SK-N-SH (cell line): ENCODE data around the gene EEFSEC. TPM values are rescaled to one million over a fixed set of nuclear protein-coding genes. Genes with fewer than 3 reads are reported as not detected.

ENCODE experiments used
- CTCF ChIA-PET: fragments of 300-600, 350-600 bp; formaldehyde crosslinking; extraction: SDS; loops from one replicate; lab custom pipeline; 2021; lab: Yijun Ruan, JAX
- POLR2A ChIA-PET: fragments of 350-600 bp; sonication (Branson Sonifier 250); formaldehyde crosslinking; extraction: SDS; loops from one replicate; lab custom pipeline; 2020; ENCODE audit warnings: antibody characterized with exemption, inconsistent platforms; lab: Yijun Ruan, JAX
- DNase-seq: peaks from one replicate; pipeline ENCODE4 v3.0.0; 2012
- H2AFZ ChIP-seq: fragments of 200-600 bp; sonication (generic); 2 replicates; pipeline ENCODE4 v1.8.1; 2016; ENCODE audit warnings: antibody characterized with exemption, mild to moderate bottlenecking, low read depth
- H3F3A ChIP-seq: fragments of 200-600 bp; sonication (generic); replicated peaks from 2 replicates; pipeline ENCODE3; 2016; ENCODE audit warnings: antibody characterized with exemption, mild to moderate bottlenecking; ENCODE audit not compliant: insufficient read depth
- H3K27ac ChIP-seq, 2 experiments: fragments of 200-500 bp in 1 of 2; fragments of 200-600 bp in 1 of 2; sonication (Bioruptor generic) in 1 of 2; sonication (generic), shearing (Covaris generic) in 1 of 2; 2 replicates each; pipeline versions ENCODE4 v1.5.1 to v1.6.1; 2014 to 2016; ENCODE audit warnings: low read depth in 2 of 2, inconsistent platforms in 1 of 2, low read length in 1 of 2, mild to moderate bottlenecking in 1 of 2, mixed read lengths in 1 of 2
- H3K27me3 ChIP-seq: fragments of 200-600 bp; sonication (generic), shearing (Covaris generic); 2 replicates; pipeline ENCODE4 v1.6.1; 2016; ENCODE audit warnings: mixed run types; ENCODE audit not compliant: insufficient read depth
- H3K36me3 ChIP-seq, 2 experiments: fragments of 200-500 bp in 1 of 2; fragments of 200-600 bp in 1 of 2; sonication (Bioruptor generic) in 1 of 2; sonication (generic) in 1 of 2; replicated peaks in 1 of 2; 2 replicates each; pipeline versions ENCODE3 to v1.5.1; 2014 to 2016; ENCODE audit warnings: low read length in 1 of 2, mild to moderate bottlenecking in 1 of 2; ENCODE audit not compliant: insufficient read depth in 2 of 2, control insufficient read depth in 1 of 2
- H3K4me1 ChIP-seq, 2 experiments: fragments of 200-500 bp in 1 of 2; fragments of 200-600 bp in 1 of 2; sonication (Bioruptor generic) in 1 of 2; sonication (generic), shearing (Covaris generic) in 1 of 2; 2 replicates each; pipeline versions ENCODE4 v1.5.1 to v1.6.1; 2014 to 2016; ENCODE audit warnings: low read depth in 1 of 2, low read length in 1 of 2, mixed run types in 1 of 2; ENCODE audit not compliant: insufficient read depth in 2 of 2, control insufficient read depth in 1 of 2
- H3K4me2 ChIP-seq: fragments of 200-600 bp; sonication (generic), shearing (Covaris generic); 2 replicates; pipeline ENCODE4 v1.6.1; 2017; ENCODE audit warnings: mixed run types
- H3K4me3 ChIP-seq, 2 experiments: fragments of 200-500 bp in 1 of 2; fragments of 200-600 bp in 1 of 2; sonication (Bioruptor generic) in 1 of 2; sonication (generic), shearing (Covaris generic) in 1 of 2; 2 replicates each; pipeline versions ENCODE4 v1.5.1 to v1.8.1; 2014 to 2016; ENCODE audit warnings: low read depth in 2 of 2, inconsistent platforms in 1 of 2, low read length in 1 of 2, mild to moderate bottlenecking in 1 of 2, mixed read lengths in 1 of 2, moderate library complexity in 1 of 2
- H3K79me2 ChIP-seq: fragments of 200-600 bp; sonication (generic); 2 replicates; pipeline ENCODE4 v1.8.1; 2017; ENCODE audit warnings: mild to moderate bottlenecking; ENCODE audit not compliant: insufficient read depth
- H3K9ac ChIP-seq: fragments of 200-600 bp; sonication (generic); 2 replicates; pipeline ENCODE4 v1.6.1; 2017; ENCODE audit warnings: mixed run types
- H3K9me2 ChIP-seq: fragments of 200-600 bp; sonication (generic); 2 replicates; pipeline ENCODE4 v1.6.1; 2017; ENCODE audit warnings: mixed run types
- H3K9me3 ChIP-seq: fragments of 200-600 bp; sonication (generic); 2 replicates; pipeline ENCODE4 v1.6.1; 2017; ENCODE audit warnings: mixed run types, mild to moderate bottlenecking, moderate library complexity
- H4K20me1 ChIP-seq: fragments of 200-600 bp; sonication (generic); 2 replicates; pipeline ENCODE4 v1.6.1; 2017; ENCODE audit warnings: mild to moderate bottlenecking, mixed run types; ENCODE audit not compliant: insufficient read depth
- CHD2 ChIP-seq: fragments of 150-350 bp; IDR thresholded peaks from 2 replicates; pipeline ENCODE4 v1.6.1; 2018; ENCODE audit warnings: low read length; ENCODE audit not compliant: partially characterized antibody
- EP300 ChIP-seq, 2 experiments: IDR thresholded peaks; 2 replicates each; pipeline versions ENCODE4 v1.4.0 to v1.6.1; 2012; ENCODE audit warnings: borderline replicate concordance in 1 of 2, low read depth in 1 of 2, low read length in 1 of 2
- FOXJ3 ChIP-seq: sonication (generic); formaldehyde crosslinking; IDR thresholded peaks from 2 replicates; pipeline ENCODE4 v1.5.1; 2020; ENCODE audit warnings: mild to moderate bottlenecking, missing genetic modification reagents
- FOXM1 ChIP-seq: IDR thresholded peaks from 2 replicates; pipeline ENCODE4 v1.4.0; 2012; ENCODE audit warnings: low read depth, mild to moderate bottlenecking
- JUND ChIP-seq: IDR thresholded peaks from 2 replicates; pipeline ENCODE4 v1.4.0; 2012
- NRF1 ChIP-seq: IDR thresholded peaks from 2 replicates; pipeline ENCODE4 v1.6.1; 2012; ENCODE audit warnings: low read depth, mild to moderate bottlenecking, low read length
- TEAD4 ChIP-seq: IDR thresholded peaks from 2 replicates; pipeline ENCODE4 v1.4.0; 2012; ENCODE audit warnings: mild to moderate bottlenecking, borderline replicate concordance; ENCODE audit not compliant: insufficient read depth
- YY1 ChIP-seq: IDR thresholded peaks from 2 replicates; pipeline ENCODE4 v1.4.0; 2012; ENCODE audit warnings: low read depth, mild to moderate bottlenecking
- WGBS: methylation state at CpG from one replicate; pipeline ENCODE4 v1.1.6; 2017; ENCODE audit warnings: low lambda C conversion rate; 5-methylcytosine and 5-hydroxymethylcytosine counted together
- polyA plus RNA-seq, 3 experiments: library from polyadenylated mRNA; depleted of rRNA; stranded (reverse); fragments of >200 nt; gene quantifications; 2 replicates each; pipeline ENCODE4 v1.2.3, GENCODE V29; 2012
- TF ChIP-seq, protein P1 (sequence below): fragments of 200-600 bp; sonication (generic); IDR thresholded peaks from 2 replicates; pipeline ENCODE4 v1.6.1; 2017; ENCODE audit warnings: antibody characterized with exemption, mild to moderate bottlenecking, moderate library complexity
- TF ChIP-seq, protein P2 (sequence below): IDR thresholded peaks from 2 replicates; pipeline ENCODE4 v1.4.0; 2012; ENCODE audit warnings: low read depth, borderline replicate concordance
- TF ChIP-seq, protein P3 (sequence below): fragments of 150-350 bp; IDR thresholded peaks from 2 replicates; pipeline ENCODE4 v1.6.1; 2017; ENCODE audit warnings: antibody characterized with exemption, low read length, low read depth, borderline replicate concordance
- TF ChIP-seq, protein P4 (sequence below): fragments of 150-350 bp; IDR thresholded peaks from 2 replicates; pipeline ENCODE4 v1.6.1; 2016; ENCODE audit warnings: mild to moderate bottlenecking, low read depth, low read length

Gene EEFSEC
- polyA plus RNA-seq, 1 of the 3 experiments (the other 2 are of a cell fraction): 12.4 TPM

DNA sequence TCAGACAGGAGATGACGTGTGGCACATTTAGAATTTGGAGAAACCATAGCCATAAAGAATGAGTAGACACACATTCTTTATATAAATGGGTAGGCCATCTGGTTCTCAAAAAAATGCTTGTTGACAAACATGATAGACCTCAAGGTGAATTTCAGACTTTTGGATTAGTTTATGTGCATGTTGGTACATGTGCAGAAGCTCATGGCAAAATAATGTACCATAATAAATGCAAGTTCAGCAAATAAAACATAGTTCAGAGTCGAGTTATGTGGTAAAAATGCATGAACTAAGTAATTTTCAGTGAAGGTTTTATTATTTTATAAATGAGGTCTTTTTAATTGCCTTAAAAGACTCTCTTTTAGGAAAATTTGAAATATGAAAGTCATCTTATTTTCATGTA is 24.6 kb downstream of the EEFSEC start:
- Histone ChIP-seq H3K4me1 (peaks cover 0 to 78% of the 10 kb centered on the region in 2 experiments; a peak in 2 of 4 replicates), H3K4me2 (peak overlapping the region; percentile 71; the same call in 1 of the 2 replicates), H3F3A (no peaks in the 10 kb centered on the region), H3K27ac (peak overlapping the region in 1 of 2 experiments; percentile 87; a peak in 2 of 4 replicates), H3K27me3 (no peaks in the 10 kb centered on the region), H3K36me3 (no peaks in the 10 kb centered on the region), H2AFZ (no peak overlapping the region), H3K9me3 (no peaks in the 10 kb centered on the region), H3K9ac (no peak overlapping the region), H3K4me3 (no peak overlapping the region; a peak in 1 of 4 replicates), H3K79me2 (no peaks in the 10 kb centered on the region), H4K20me1 (no peaks in the 10 kb centered on the region), H3K9me2 (no peaks in the 10 kb centered on the region)
- POLR2A ChIA-PET: no interaction called here
- TF ChIP-seq EP300 (IDR thresholded peaks at IDR 0.05; ENCODE audit: borderline replicate concordance in 1 of 2, low read depth in 1 of 2, low read length in 1 of 2) (no peak), NRF1 (no peak), FOXM1 (no peak), CHD2 (no peak), YY1 (no peak), TEAD4 (no peak), FOXJ3 (CRISPR knock-in tag) (no peak), JUND (no peak)
- TF ChIP-seq, protein P1, sequence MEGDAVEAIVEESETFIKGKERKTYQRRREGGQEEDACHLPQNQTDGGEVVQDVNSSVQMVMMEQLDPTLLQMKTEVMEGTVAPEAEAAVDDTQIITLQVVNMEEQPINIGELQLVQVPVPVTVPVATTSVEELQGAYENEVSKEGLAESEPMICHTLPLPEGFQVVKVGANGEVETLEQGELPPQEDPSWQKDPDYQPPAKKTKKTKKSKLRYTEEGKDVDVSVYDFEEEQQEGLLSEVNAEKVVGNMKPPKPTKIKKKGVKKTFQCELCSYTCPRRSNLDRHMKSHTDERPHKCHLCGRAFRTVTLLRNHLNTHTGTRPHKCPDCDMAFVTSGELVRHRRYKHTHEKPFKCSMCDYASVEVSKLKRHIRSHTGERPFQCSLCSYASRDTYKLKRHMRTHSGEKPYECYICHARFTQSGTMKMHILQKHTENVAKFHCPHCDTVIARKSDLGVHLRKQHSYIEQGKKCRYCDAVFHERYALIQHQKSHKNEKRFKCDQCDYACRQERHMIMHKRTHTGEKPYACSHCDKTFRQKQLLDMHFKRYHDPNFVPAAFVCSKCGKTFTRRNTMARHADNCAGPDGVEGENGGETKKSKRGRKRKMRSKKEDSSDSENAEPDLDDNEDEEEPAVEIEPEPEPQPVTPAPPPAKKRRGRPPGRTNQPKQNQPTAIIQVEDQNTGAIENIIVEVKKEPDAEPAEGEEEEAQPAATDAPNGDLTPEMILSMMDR: no peak
- TF ChIP-seq, protein P2, sequence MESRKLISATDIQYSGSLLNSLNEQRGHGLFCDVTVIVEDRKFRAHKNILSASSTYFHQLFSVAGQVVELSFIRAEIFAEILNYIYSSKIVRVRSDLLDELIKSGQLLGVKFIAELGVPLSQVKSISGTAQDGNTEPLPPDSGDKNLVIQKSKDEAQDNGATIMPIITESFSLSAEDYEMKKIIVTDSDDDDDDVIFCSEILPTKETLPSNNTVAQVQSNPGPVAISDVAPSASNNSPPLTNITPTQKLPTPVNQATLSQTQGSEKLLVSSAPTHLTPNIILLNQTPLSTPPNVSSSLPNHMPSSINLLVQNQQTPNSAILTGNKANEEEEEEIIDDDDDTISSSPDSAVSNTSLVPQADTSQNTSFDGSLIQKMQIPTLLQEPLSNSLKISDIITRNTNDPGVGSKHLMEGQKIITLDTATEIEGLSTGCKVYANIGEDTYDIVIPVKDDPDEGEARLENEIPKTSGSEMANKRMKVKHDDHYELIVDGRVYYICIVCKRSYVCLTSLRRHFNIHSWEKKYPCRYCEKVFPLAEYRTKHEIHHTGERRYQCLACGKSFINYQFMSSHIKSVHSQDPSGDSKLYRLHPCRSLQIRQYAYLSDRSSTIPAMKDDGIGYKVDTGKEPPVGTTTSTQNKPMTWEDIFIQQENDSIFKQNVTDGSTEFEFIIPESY: no peak
- TF ChIP-seq, protein P3, sequence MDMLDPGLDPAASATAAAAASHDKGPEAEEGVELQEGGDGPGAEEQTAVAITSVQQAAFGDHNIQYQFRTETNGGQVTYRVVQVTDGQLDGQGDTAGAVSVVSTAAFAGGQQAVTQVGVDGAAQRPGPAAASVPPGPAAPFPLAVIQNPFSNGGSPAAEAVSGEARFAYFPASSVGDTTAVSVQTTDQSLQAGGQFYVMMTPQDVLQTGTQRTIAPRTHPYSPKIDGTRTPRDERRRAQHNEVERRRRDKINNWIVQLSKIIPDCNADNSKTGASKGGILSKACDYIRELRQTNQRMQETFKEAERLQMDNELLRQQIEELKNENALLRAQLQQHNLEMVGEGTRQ: no peak
- TF ChIP-seq, protein P4, sequence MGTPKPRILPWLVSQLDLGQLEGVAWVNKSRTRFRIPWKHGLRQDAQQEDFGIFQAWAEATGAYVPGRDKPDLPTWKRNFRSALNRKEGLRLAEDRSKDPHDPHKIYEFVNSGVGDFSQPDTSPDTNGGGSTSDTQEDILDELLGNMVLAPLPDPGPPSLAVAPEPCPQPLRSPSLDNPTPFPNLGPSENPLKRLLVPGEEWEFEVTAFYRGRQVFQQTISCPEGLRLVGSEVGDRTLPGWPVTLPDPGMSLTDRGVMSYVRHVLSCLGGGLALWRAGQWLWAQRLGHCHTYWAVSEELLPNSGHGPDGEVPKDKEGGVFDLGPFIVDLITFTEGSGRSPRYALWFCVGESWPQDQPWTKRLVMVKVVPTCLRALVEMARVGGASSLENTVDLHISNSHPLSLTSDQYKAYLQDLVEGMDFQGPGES: no peak
- WGBS: 88% methylated on average over 2 of the region's 2 CpGs
- CTCF ChIA-PET: interaction anchor here (0.7 to 2.6 kb wide), 12 partner anchors 13 to 440 kb away, joined by 3 to 9 read pairs (median 3); no protein-coding TSS in a partner anchor
- no peak for DNase-seq
